Measurements from ENCODE around the gene PIAS2. TPM values are rescaled to one million over a fixed set of nuclear protein-coding genes. Genes with fewer than 3 reads are reported as not detected.

PIAS2 gene
- total and polyA plus RNA-seq, 9 of the 15 experiments (the other 6 are each of a cell fraction or from before 2014, with no cell fraction given): 2.9 to 23.9 (median 12.0) TPM

- H3K4me2 ChIP-seq (ENCODE audit: insufficient read depth, low read length): no peak overlapping the region
- FAIRE-seq (no peak), DNase-seq (ENCODE audit: extremely low read depth in 1 of 4, low spot score in 3 of 4) (no peak), ATAC-seq (no peak)
- no peaks in the 10 kb centered on the region; a peak in 1 of 5 replicates for H3K4me1 ChIP-seq (replicated peaks in 1 of 2; ENCODE audit: control insufficient read depth in 2 of 2, insufficient read depth in 2 of 2, low read length in 2 of 2)
- peaks cover 21% of the 10 kb centered on the region; the same call in 2 of the 3 replicates for H3K36me3 ChIP-seq (ENCODE audit: control insufficient read depth, insufficient read depth, low read length)
- no peak overlapping the region for H2AFZ ChIP-seq (ENCODE audit: low read depth, low read length)
- H3K27ac ChIP-seq (ENCODE audit: extremely low read depth, low read depth, low read length): no peak overlapping the region
- H3K9ac ChIP-seq (ENCODE audit: insufficient read depth in 1 of 2, low read depth in 2 of 2, low read length in 2 of 2): no peak overlapping the region
- H3K27me3 ChIP-seq (ENCODE audit: control insufficient read depth in 2 of 2, insufficient read depth in 2 of 2, low read length in 2 of 2): no peaks in the 10 kb centered on the region
- intact Hi-C loops (cut with micrococcal nuclease): no loop called here
- no peaks in the 10 kb centered on the region for H4K20me1 ChIP-seq (replicated peaks; ENCODE audit: control insufficient read depth, insufficient read depth, low read length)
- H3K79me2 ChIP-seq (ENCODE audit: control insufficient read depth, insufficient read depth, low read length): peaks cover 6% of the 10 kb centered on the region; the same call in 2 of the 3 replicates
- in situ Hi-C loops (cut with MboI): no loop called here
- WGBS (ENCODE audit: insufficient coverage, low coverage, missing lambda C conversion rate): 75% methylated on average over 2 of the region's 2 CpGs
- H3K9me3 ChIP-seq (replicated peaks; ENCODE audit: control insufficient read depth, insufficient read depth, low read depth, low read length): no peaks in the 10 kb centered on the region
- TF ChIP-seq ZNF146 (CRISPR knock-in tag; IDR thresholded peaks at IDR 0.05; ENCODE audit: unreplicated experiment): no peak
- no peak for TF ChIP-seq SMARCA4 (IDR thresholded peaks at IDR 0.05)
- no peak for TF ChIP-seq ZHX1 (conservative IDR thresholded peaks at IDR 0.05; ENCODE audit: low read length)
- TF ChIP-seq POLR2A (conservative IDR thresholded peaks at IDR 0.05): no peak
- TF ChIP-seq TEAD1 (CRISPR knock-in tag; IDR thresholded peaks at IDR 0.05): no peak
- TF ChIP-seq PML (IDR thresholded peaks at IDR 0.05; ENCODE audit: low read length): no peak
- no peak for TF ChIP-seq ZNF217 (CRISPR knock-in tag; IDR thresholded peaks at IDR 0.05)
- no peak for TF ChIP-seq NCOA4 (IDR thresholded peaks at IDR 0.05; ENCODE audit: partially characterized antibody)
- TF ChIP-seq ZNF165 (CRISPR knock-in tag; IDR thresholded peaks at IDR 0.05; ENCODE audit: borderline replicate concordance): no peak
- no peak for TF ChIP-seq ESRRB (CRISPR knock-in tag; IDR thresholded peaks at IDR 0.05; ENCODE audit: borderline replicate concordance)
- TF ChIP-seq ZNF707 (CRISPR knock-in tag; conservative IDR thresholded peaks at IDR 0.05): no peak
- POLR2A ChIA-PET: interaction anchor here (0.5 kb wide), 1 partner anchor 72 kb away, joined by 3 read pairs; no protein-coding TSS in a partner anchor
- BruUV-seq (replicated peaks): no TSS peak
- CTCF ChIA-PET (ENCODE audit: low intra/inter-chr PET ratio): no interaction called here
- no peak overlapping the region for H3K4me3 ChIP-seq
- H3K9me1 ChIP-seq (ENCODE audit: control insufficient read depth, insufficient read depth, low read length): no peaks in the 10 kb centered on the region
Observed at GRCh38 chr18:46859855-46860254, 57.5 kb downstream of the PIAS2 start.
